H9 (cell line): ENCODE data around the gene GRM1. TPM values are rescaled to one million over a fixed set of nuclear protein-coding genes. Genes with fewer than 3 reads are reported as not detected.

Source experiments
- DNase-seq: peaks from one replicate; pipeline ENCODE4 v3.0.0-alpha.2; 2017
- H2AFZ ChIP-seq: one replicate; pipeline ENCODE4 v1.6.1; 2013; ENCODE audit warnings: mild to moderate bottlenecking, low read length, control low read depth, moderate library complexity
- H2AK5ac ChIP-seq: 2 replicates; pipeline ENCODE4 v1.6.1; 2013; ENCODE audit warnings: low read length, control low read depth, mixed read lengths; ENCODE audit not compliant: insufficient read length
- H2BK120ac ChIP-seq: one replicate; pipeline ENCODE4 v1.6.1; 2013; ENCODE audit warnings: low read depth, mild to moderate bottlenecking, low read length, control low read depth, inconsistent platforms; ENCODE audit not compliant: poor library complexity, severe bottlenecking
- H2BK12ac ChIP-seq: 2 replicates; pipeline ENCODE4 v1.6.1; 2013; ENCODE audit warnings: low read length, control low read depth, mixed read lengths, low read depth; ENCODE audit not compliant: insufficient read length
- H2BK15ac ChIP-seq: 2 replicates; pipeline ENCODE4 v1.6.1; 2013; ENCODE audit warnings: low read depth, low read length, control low read depth
- H2BK20ac ChIP-seq: one replicate; pipeline ENCODE4 v1.6.1; 2013; ENCODE audit warnings: low read depth, mild to moderate bottlenecking, low read length, control low read depth, inconsistent platforms; ENCODE audit not compliant: poor library complexity, severe bottlenecking
- H2BK5ac ChIP-seq: 2 replicates; pipeline ENCODE4 v1.6.1; 2013; ENCODE audit warnings: low read length, control low read depth, mixed read lengths; ENCODE audit not compliant: insufficient read length
- H3K14ac ChIP-seq: 2 replicates; pipeline ENCODE4 v1.6.1; 2013; ENCODE audit warnings: low read length, control low read depth; ENCODE audit not compliant: insufficient read depth
- H3K18ac ChIP-seq: 2 replicates; pipeline ENCODE4 v1.6.1; 2013; ENCODE audit warnings: low read depth, mild to moderate bottlenecking, mixed read lengths, low read length, control low read depth; ENCODE audit not compliant: insufficient read length
- H3K23ac ChIP-seq: 2 replicates; pipeline ENCODE4 v1.6.1; 2013; ENCODE audit warnings: low read length, control low read depth, mixed read lengths, low read depth; ENCODE audit not compliant: insufficient read length
- H3K23me2 ChIP-seq: 2 replicates; pipeline ENCODE4 v1.6.1; 2013; ENCODE audit warnings: low read depth, mild to moderate bottlenecking, mixed read lengths, low read length, control low read depth; ENCODE audit not compliant: insufficient read length, poor library complexity, severe bottlenecking
- H3K27ac ChIP-seq: 2 replicates; pipeline ENCODE4 v1.5.1; 2013; ENCODE audit warnings: low read length, control low read depth, mixed read lengths, low read depth; ENCODE audit not compliant: insufficient read length
- H3K27me3 ChIP-seq: 2 replicates; pipeline ENCODE4 v1.6.1; 2013; ENCODE audit warnings: low read length, control low read depth, inconsistent platforms; ENCODE audit not compliant: insufficient read depth
- H3K4ac ChIP-seq: 2 replicates; pipeline ENCODE4 v1.6.1; 2013; ENCODE audit warnings: low read depth, mild to moderate bottlenecking, control low read depth, inconsistent platforms, low read length, moderate library complexity
- H3K4me1 ChIP-seq: 2 replicates; pipeline ENCODE4 v1.6.1; 2013; ENCODE audit warnings: low read length, control low read depth, inconsistent platforms; ENCODE audit not compliant: insufficient read depth
- H3K4me2 ChIP-seq: 2 replicates; pipeline ENCODE4 v1.6.1; 2013; ENCODE audit warnings: low read length, control low read depth, mixed read lengths; ENCODE audit not compliant: insufficient read length, insufficient read depth
- H3K56ac ChIP-seq: 2 replicates; pipeline ENCODE4 v1.6.1; 2013; ENCODE audit warnings: low read depth, mild to moderate bottlenecking, mixed read lengths, low read length, control low read depth; ENCODE audit not compliant: insufficient read length
- H3K79me1 ChIP-seq: 2 replicates; pipeline ENCODE4 v1.6.1; 2013; ENCODE audit warnings: low read depth, mild to moderate bottlenecking, moderate library complexity, low read length, control low read depth, inconsistent platforms; ENCODE audit not compliant: insufficient read depth, poor library complexity, severe bottlenecking
- H3K79me2 ChIP-seq: 2 replicates; pipeline ENCODE4 v1.6.1; 2013; ENCODE audit warnings: low read length, control low read depth, inconsistent platforms; ENCODE audit not compliant: insufficient read depth
- H3K9ac ChIP-seq: 2 replicates; pipeline ENCODE4 v1.6.1; 2013; ENCODE audit warnings: low read length, control low read depth, mixed read lengths; ENCODE audit not compliant: insufficient read length; ENCODE audit errors: extremely low read depth
- H3K9me3 ChIP-seq: one replicate; pipeline ENCODE4 v1.6.1; 2013; ENCODE audit warnings: low read depth, low read length, inconsistent platforms; ENCODE audit not compliant: control insufficient read depth
- H3T11ph ChIP-seq: one replicate; pipeline ENCODE4 v1.6.1; 2013; ENCODE audit warnings: mild to moderate bottlenecking, low read length, control low read depth, inconsistent platforms
- H4K20me1 ChIP-seq: one replicate; pipeline ENCODE4 v1.6.1; 2013; ENCODE audit not compliant: control insufficient read depth, insufficient read length, insufficient read depth
- H4K5ac ChIP-seq: 2 replicates; pipeline ENCODE4 v1.6.1; 2013; ENCODE audit warnings: low read depth, mild to moderate bottlenecking, mixed read lengths, low read length, control low read depth; ENCODE audit not compliant: insufficient read length
- H4K8ac ChIP-seq: replicated peaks from 2 replicates; pipeline ENCODE4 v1.6.1; 2013; ENCODE audit warnings: low read length, control low read depth, mixed read lengths, low read depth; ENCODE audit not compliant: insufficient read length
- H4K91ac ChIP-seq: 2 replicates; pipeline ENCODE4 v1.6.1; 2013; ENCODE audit warnings: low read depth, mild to moderate bottlenecking, moderate library complexity, mixed read lengths, low read length, control low read depth; ENCODE audit not compliant: insufficient read length
- H3K27ac Mint-ChIP-seq, 3 experiments: 2 replicates in 2 of 3; 3 replicates in 1 of 3; pipeline ENCODE4 v1.8.0; 2020 to 2021; ENCODE audit warnings: mixed read lengths in 3 of 3, mild to moderate bottlenecking in 1 of 3, moderate library complexity in 1 of 3
- H3K27me3 Mint-ChIP-seq: 2 replicates; pipeline ENCODE4 v1.8.0; 2021; ENCODE audit warnings: low read depth, mild to moderate bottlenecking, moderate library complexity, mixed read lengths
- H3K36me3 Mint-ChIP-seq, 3 experiments: 2 replicates in 2 of 3; 3 replicates in 1 of 3; pipeline ENCODE4 v1.8.0; 2020 to 2021; ENCODE audit warnings: low read depth in 3 of 3, mixed read lengths in 3 of 3; ENCODE audit not compliant: insufficient read depth in 1 of 3
- H3K4me1 Mint-ChIP-seq, 2 experiments: 2 replicates each; pipeline ENCODE4 v1.8.0; 2020; ENCODE audit warnings: mixed read lengths in 2 of 2
- H3K4me3 Mint-ChIP-seq, 2 experiments: 2 replicates in 1 of 2; 3 replicates in 1 of 2; pipeline ENCODE4 v1.8.0; 2020 to 2021; ENCODE audit warnings: mild to moderate bottlenecking in 2 of 2, mixed read lengths in 2 of 2, moderate library complexity in 1 of 2
- H3K9me3 Mint-ChIP-seq, 2 experiments: 2 replicates in 1 of 2; 3 replicates in 1 of 2; pipeline ENCODE4 v1.8.0; 2020; ENCODE audit warnings: mild to moderate bottlenecking in 2 of 2, mixed read lengths in 2 of 2, moderate library complexity in 1 of 2
- total RNA-seq: library from RNA; stranded (reverse); gene quantifications from 2 replicates; pipeline ENCODE4 v1.2.1, GENCODE V29; 2021
- TF ChIP-seq, protein P1 (sequence below): fragments of 200-600 bp; sonication (generic); conservative IDR thresholded peaks from 3 replicates; pipeline ENCODE4 v1.8.0; 2021; ENCODE audit warnings: antibody characterized with exemption, mild to moderate bottlenecking

Gene GRM1
- total RNA-seq, 1 experiment from 2014 or later = 0.39 TPM

DNA sequence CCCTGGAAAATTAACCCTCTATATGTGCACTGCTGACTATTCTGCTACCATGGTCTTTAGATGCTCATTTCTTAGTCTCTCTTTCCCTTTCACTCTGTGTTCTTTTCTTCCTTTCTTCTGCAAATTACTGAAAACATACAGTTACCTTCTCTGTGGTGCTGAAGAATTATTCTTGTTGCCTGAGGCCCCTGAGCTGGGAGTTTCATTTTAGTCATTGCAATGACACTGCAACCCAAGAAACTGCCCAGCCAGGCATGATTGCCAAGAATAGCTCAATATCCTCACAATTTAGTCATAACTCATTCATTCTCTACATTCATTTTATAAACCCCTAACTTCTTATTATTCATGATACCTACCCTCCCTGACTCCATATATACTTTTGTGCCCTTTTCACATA is 269.0 kb downstream of the GRM1 start:
- no peak overlapping the region for H4K5ac ChIP-seq
- no peaks in the 10 kb centered on the region for H3K79me2 ChIP-seq
- no peak overlapping the region for H2AFZ ChIP-seq
- no peak overlapping the region for H4K91ac ChIP-seq
- H3K9ac ChIP-seq = no peak overlapping the region
- DNase-seq = no peak
- Mint-ChIP-seq H3K27ac (no peak overlapping the region), H3K27me3 (no peaks in the 10 kb centered on the region; the same call in 1 of the 2 replicates), H3K36me3 (no peaks in the 10 kb centered on the region; a peak in 1 of 7 replicates), H3K4me1 (peaks cover 0 to 2% of the 10 kb centered on the region in 2 experiments; a peak in 1 of 4 replicates), H3K4me3 (no peak overlapping the region), H3K9me3 (no peaks in the 10 kb centered on the region)
- no peak overlapping the region for H3K56ac ChIP-seq
- H2AK5ac ChIP-seq = no peak overlapping the region
- no peaks in the 10 kb centered on the region for H3K9me3 ChIP-seq
- no peak overlapping the region for H3T11ph ChIP-seq
- no peak overlapping the region for H3K14ac ChIP-seq
- H3K23ac ChIP-seq = no peak overlapping the region
- H2BK5ac ChIP-seq = no peak overlapping the region
- H3K18ac ChIP-seq = no peak overlapping the region
- no peak overlapping the region for H2BK15ac ChIP-seq
- no peak overlapping the region for H3K4me2 ChIP-seq
- H4K8ac ChIP-seq = no peak overlapping the region
- H3K4ac ChIP-seq = no peak overlapping the region
- H3K79me1 ChIP-seq = no peaks in the 10 kb centered on the region
- no peak overlapping the region for H2BK12ac ChIP-seq
- H4K20me1 ChIP-seq = no peaks in the 10 kb centered on the region
- H3K27me3 ChIP-seq = no peaks in the 10 kb centered on the region
- no peaks in the 10 kb centered on the region for H3K4me1 ChIP-seq
- TF ChIP-seq, protein P1, sequence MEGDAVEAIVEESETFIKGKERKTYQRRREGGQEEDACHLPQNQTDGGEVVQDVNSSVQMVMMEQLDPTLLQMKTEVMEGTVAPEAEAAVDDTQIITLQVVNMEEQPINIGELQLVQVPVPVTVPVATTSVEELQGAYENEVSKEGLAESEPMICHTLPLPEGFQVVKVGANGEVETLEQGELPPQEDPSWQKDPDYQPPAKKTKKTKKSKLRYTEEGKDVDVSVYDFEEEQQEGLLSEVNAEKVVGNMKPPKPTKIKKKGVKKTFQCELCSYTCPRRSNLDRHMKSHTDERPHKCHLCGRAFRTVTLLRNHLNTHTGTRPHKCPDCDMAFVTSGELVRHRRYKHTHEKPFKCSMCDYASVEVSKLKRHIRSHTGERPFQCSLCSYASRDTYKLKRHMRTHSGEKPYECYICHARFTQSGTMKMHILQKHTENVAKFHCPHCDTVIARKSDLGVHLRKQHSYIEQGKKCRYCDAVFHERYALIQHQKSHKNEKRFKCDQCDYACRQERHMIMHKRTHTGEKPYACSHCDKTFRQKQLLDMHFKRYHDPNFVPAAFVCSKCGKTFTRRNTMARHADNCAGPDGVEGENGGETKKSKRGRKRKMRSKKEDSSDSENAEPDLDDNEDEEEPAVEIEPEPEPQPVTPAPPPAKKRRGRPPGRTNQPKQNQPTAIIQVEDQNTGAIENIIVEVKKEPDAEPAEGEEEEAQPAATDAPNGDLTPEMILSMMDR = no peak
- no peak overlapping the region for H2BK120ac ChIP-seq
- no peak overlapping the region for H2BK20ac ChIP-seq
- no peaks in the 10 kb centered on the region for H3K23me2 ChIP-seq
- H3K27ac ChIP-seq = no peak overlapping the region
